Activated CD4-positive, alpha-beta T cell treated with anti-CD3 and anti-CD28 coated beads, Interleukin-2, amount 50 U/mL, for 48 hours (primary cell): ENCODE results near the gene CFAP126.
"Not testable (repeated sequence)": the region's sequence is repeated elsewhere in the genome, so short reads cannot be mapped to it uniquely, and the experiment has no call there.

Source experiments
- DNase-seq, 2 experiments: peaks; one replicate each; pipeline ENCODE4 v3.0.0-alpha.2; 2020

Gene CFAP126

DNA sequence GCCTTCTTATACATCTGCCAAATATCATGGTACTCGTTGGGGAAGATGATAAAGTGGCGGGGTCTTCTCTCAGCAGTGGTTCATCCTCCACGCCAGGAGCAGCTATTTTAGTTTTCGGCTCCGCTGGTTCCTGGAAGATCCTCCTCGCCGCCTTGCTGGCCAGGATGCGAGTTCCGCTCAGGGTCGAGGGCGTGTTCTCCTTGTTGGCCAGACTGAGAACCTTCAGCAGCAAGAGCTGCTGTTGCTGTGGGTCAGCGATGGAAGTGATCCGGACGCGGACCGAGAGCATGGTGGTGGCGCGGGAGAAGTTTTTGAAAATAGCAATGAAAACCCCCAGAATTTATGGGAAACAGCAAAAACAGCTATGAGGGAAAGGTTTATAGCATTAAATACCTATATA is 11.4 kb upstream of the CFAP126 start:
- peak in 1 of 2 experiments; percentile 39 for DNase-seq

- DNase-seq = no peak
Measured at GRCh38 chr1:161378014-161378413, 10.3 kb upstream of the CFAP126 start.

DNA sequence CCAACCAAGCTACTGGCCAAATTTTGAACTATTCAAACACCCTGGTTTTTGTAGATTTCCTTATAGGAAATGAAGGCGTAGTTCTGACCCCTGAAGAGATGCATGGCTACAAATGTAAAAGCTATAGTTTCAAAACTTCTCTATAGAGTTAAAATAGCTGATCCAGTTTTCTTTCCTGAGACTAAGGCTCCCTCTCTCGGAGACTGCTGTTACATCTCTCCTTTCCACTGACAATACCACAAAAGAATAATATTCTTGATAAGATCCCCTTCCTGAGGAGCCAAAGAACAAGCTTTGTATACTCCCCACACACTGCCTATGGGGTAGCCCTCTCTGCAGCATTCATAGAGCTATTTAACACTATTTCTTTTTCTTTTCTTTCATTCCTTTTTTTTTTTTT is 6.7 kb upstream of the CFAP126 start:
- no peak for DNase-seq

DNA sequence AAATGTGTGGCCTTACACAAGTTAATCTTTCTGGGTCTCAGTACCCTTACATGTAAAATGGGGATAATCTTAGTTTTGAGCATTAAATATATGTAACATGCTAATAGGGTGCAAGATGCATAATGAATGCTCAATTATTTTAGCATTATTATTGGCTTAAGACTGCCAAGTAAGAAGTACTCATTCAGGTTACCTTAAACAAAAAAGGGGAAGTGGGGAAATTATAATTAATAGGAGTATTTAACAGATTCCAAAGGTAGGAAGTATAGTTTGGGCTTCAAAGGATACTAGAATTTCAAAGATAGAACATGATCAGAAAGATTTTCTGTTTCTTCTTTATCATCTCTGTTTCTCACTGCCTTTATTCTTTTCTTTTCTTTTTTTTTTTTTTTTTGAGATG is 5.8 kb upstream of the CFAP126 start:
- no peak for DNase-seq

DNA sequence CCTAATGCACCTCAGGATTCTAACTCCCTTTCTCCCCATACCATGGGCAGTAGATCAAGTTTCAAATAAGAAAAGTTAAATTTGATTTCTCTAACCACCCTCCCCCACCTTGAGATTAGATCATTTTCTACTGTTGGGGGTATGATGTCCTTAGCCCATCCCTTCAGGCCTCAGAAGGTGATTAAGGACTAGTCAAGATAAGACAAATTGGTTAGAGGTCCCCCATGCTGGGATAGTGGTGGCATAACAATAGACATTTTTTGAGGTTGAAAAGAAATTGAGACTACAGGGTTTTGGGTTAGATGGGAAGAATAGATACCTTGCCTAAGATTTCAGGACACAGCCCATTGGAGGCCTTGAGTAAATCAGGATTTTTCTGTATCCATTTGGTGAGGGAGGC is 2.5 kb downstream of the CFAP126 start:
- no peak for DNase-seq

DNA sequence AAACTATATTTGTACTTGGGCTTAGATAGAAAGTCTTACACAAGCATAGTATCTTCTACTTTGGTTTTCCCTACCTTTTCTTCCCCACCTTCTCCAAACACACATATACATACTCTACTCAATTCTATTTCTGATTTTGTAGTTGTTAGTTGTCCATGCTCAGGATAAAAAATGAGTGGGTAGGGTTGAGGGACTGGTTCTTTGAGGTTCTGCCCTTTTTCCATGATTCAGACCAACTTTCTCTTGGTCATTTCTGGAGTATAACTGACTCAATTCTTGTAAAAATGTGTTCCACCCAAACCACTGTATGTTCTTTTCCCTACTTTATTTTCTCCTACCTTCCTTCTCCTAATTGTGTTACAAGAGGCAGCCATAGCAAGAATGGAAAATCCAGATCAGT is 3.3 kb downstream of the CFAP126 start:
- DNase-seq = no peak

DNA sequence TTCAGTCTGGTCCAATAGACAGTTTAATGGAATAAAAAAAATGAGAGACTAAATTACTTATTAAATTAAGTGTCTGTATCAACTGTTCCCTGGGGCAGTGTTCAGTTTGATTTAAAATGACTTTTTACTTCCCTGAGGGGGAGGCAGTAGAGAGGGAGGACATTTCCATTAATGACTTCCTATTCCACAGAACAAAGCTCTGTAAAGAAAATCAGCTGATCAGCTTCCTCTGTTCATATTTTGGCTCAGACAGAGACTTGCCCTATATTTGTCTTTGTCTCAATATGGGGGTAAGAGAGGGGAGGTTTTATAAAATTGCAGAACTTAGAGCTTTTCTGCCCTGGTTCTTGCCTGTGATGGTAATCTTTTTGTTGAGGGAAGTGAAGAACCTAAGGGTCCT is 8.4 kb downstream of the CFAP126 start:
- DNase-seq = no peak

DNA sequence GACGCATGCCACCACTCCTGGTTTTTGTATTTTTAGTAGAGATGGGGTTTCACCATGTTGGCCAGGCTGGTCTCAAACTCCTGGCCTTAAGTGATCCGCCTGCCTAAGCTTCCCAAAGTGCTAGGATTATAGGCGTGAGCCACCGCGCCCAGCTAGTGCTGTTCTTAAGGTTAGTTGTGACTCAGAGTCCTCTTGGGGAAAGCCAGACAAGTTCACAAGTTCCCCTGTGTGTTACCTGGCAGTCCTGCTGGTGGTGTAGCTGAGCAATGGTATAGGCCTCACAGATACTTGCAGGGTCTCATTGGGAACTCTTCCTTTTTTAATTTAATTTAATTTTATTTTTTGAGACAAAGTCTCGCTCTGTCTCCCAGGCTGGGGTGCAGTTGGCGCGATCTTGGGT is 10.6 kb downstream of the CFAP126 start:
- DNase-seq = no peak

GRCh38 chr1:161351482-161351881 is 16.2 kb downstream of the CFAP126 start:
- DNase-seq = no peak

- DNase-seq = no peak
Measured at GRCh38 chr1:161350671-161351070, 17.0 kb downstream of the CFAP126 start.

- DNase-seq = no peak
Measured at GRCh38 chr1:161342821-161343220, 24.9 kb downstream of the CFAP126 start.

DNA sequence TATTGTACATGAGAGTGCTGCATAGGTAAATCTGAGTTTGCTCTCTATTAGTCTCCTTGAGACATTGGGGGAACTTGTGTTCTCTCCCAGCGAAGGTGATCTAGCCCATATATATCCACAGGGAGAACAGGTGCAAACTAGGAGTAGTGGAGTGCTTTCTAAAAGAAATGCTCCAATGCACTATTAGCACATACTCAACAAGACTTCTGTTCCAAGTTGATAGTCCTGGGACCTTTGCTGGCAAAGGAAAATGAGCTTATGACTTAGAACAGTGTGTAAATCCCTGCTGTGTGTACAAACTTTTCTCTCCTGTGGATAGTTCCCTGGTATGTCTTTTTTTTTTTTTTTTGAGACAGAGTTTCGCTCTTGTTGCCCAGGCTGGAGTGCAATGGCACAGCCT is 25.5 kb downstream of the CFAP126 start:
- DNase-seq = no peak

GRCh38 chr1:161335796-161336195 is 31.9 kb downstream of the CFAP126 start:
- DNase-seq = no peak

DNA sequence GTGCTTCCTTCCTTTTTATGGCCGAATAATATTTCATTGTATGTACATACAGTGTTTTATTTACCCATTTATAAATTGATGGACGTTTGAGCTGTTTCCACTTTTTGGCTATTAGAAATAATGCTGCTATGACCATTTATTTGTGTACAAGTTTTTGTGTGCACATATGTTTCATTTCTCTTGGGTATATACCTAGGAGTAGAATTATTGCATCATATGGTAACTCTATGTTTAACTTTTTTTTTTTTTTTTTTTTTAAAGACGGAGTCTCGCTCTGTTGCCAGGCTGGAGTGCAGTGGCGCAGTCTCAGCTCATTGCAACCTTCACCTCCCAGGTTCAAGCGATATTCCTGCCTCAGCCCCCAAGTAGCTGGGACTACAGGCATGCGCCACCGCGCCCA is 34.5 kb downstream of the CFAP126 start:
- no peak for DNase-seq

DNA sequence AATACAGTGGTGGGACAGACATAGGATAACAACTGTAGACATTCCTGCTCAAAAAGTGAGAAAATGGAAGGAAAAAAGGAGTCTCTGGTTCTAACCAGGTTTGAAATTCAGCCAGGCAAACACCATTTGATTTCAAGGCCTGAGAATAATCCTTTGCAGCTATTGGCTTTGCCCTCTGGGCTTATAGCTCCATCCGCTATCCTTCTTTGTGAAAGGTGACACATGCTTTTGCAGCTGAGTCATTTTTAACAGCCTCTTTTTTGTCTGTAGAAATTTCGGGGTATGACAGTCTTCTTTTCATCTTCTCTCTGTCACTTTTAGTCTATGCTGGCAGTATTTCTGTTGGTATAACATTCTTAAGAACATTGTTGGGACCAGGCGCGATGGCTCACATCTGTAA is 37.3 kb downstream of the CFAP126 start:
- no peak for DNase-seq

DNA sequence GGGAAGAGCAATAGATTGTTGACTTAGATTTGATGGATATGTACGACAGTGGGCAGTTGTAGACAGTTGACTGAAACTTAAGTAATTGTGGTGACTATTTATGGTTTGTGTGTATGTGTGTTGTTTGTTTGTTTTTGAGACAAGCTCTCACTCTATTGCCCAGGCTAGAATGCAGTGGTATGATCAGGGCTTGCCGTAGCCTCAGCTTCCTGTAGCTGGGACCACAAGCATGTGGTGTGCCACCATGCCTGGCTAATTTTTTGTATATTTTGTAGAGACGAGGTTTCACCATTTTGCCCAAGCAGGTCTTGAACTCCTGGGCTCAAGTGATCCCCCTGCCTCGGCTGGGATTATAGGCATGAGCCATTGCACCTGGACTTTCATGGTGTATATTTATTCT is 43.7 kb downstream of the CFAP126 start:
- DNase-seq = no peak

GRCh38 chr1:161315841-161316674 is 51.6 kb downstream of the CFAP126 start:
- DNase-seq = not testable (repeated sequence)
